Stimulated activated CD8-positive, alpha-beta memory T cell treated with anti-CD3 and anti-CD28 coated beads, Interleukin-7, amount 100 ng/mL, for 24 hours (primary cell): ENCODE measurements around the gene PRPS1L1.

ENCODE experiments used
- DNase-seq: peaks from one replicate; pipeline ENCODE4 v3.0.0-alpha.2; 2020; ENCODE audit warnings: low read depth

PRPS1L1 gene

DNA sequence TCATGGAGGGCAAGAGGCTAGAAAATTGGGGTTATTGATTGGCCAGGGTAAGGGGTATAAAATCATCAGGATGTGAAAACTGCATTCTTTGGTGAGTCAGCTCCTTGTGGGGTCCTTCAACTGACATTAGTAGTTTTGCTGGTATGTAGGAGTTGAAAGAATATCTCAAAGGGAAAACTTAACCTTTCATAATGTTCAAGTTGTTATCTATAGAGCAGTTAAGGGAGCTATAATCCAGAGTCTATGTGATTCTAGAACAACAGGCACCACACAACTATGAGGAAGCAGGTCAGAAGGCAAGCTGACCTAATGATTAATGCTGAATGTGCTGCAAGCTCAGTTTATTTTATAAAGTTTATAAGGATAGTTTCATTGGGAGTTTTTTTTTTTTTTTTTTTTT lies 13.7 kb downstream of the PRPS1L1 start:
- no peak for DNase-seq

DNA sequence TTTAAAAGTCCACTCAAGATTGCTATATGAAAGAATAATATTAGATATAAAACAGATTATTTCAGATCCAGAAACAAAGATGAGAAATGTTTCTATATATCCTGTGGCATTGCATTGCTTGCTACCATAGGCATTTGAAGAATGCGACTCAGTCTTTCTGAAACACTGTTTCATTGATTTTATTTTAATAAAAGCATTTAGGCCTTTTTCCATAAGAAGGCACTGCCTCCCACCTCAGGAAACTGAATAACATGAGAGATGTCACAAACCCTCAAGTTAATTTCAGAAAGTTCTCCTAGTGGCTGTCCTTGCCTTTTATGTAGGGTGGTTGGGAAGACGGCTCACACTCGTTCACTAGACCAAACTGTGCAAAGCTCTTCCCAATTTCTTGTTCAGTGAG lies 23.3 kb downstream of the PRPS1L1 start:
- no peak for DNase-seq

DNA sequence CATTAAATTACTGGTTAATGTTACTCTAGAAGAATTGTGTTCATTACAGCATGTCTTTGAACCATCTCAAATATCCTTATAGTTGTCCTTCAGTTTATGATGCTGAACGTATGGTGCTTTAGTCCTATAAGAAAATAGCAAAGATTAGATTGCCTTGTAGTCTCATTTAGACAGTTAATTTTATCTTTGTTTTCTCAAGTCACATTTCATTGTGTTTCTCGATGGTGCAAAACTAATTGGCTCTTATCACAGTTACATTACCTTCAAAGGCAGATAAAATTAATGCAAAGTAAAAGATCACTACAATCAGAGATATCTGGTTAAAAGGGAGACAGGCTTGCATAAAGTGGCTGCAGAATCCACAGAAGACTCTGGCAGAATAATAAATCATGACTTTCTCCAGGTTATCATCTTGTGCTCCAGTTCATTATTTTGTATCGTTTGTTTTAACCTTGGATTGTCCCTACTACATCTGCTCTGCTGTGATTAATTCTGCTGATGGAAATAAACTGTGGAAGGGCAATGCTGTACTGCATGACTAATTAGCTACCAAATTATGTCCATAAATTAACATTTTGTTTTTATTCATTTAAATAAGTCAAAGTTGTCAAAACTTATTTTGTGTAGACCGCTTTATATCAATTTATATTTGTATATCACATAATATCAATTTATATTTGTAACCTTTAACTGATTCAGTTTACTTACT lies 24.2 kb downstream of the PRPS1L1 start:
- no peak for DNase-seq

DNA sequence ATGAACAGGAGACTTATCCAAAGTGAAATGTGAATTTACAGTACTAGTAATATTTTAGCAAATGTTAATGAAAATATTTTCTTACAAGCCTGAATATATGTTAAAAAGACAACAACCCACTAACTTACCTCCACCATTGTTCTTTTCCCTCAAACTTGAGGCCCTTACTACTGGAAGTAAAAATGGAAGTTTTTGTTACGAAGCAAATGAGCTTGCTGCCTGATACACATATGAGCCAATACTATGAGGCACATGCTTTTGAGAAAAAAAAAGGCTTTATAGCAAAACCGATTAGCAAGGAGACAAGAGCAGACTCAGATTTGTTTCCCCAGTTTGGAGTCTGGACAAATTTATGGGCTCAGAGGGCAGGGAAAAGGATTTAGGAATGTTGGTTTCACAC lies 29.0 kb downstream of the PRPS1L1 start:
- DNase-seq: no peak

DNA sequence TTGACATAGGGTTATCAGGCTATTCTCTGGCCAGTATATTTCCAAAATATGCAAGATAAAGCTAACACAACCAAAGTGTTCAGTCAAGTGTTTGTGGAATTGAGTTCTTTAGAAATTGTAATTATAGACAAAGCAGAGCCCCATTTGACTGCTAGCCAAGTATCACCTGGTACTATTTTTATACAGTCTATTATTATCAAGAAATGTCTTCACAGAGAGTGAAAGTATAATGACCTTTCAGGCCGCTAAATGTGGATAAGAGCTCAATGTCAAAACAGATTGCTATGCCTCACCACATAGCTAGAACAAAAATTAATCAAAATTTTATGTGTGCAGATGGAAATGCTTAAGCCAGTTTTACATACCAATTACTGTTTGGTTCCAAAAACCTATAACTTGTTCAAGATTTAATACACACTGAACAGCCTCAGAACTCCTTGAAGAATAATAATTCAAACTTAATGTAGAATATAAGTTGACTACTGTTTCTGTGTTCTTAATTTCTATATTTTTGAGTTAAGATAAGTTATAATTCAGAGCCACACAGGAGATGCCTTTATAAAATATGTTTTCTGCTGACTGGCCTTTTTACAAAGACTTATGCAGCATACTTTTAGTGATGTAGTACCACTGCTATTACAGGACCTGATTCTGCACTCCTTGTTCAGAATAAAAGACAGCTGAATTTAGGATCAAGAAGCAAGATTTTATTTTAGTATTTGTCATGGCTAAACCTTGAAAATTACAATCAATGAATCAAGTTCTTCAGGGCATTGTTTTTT lies 31.0 kb downstream of the PRPS1L1 start:
- DNase-seq: no peak

DNA sequence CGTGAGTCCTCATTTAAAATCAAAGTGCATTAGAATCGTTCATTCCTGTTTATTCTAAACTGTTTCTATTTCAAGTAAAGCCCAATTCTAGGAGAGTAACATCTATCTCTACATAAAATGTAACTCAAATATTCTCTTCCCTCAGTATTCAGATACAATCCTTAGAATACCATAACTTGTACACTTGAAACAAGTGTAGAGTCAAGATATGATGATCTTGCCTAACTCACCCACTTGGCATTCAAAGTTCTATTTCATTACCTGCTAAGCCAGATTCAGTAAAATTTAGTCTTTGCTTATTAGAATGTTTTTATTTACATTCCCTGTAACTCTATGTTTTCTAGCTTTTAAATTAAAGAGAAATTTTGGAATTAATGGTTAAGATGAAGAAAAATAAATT lies 31.6 kb downstream of the PRPS1L1 start:
- DNase-seq: no peak

DNA sequence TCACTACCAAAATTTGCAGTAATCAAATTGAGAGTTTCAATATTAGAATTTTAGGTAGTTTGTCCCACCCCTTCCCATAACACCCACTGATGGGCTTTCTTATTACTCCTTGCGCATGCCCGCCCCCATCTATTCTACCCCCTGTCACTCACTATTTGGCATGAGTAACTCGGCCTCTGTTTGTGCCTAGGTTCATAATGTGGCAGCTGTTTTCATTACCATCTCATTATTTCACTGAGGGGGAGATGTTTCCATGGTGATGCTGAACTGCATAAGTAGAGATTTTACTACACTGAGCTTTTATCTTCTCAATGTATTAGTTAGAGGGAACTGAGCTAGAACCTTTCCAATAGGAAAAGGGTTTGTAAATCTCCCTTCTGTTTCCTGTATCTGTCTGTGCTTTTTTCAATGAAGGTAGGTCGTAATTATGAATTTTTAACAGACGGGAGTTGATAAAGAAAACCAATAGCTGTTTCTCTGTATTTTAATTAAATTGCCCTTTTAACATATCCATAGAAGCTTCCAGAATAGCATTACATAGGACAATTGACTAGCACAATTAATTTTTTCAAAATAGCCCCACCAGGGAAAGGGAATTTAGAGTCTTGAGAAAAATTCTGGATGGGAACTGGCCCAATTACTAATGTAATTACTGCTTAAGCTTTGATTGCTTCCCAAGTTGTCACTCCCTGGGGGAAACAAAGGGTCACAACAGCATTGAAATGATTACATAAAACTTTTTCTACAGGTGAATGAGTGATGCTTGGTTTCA lies 33.4 kb downstream of the PRPS1L1 start:
- DNase-seq: no peak

DNA sequence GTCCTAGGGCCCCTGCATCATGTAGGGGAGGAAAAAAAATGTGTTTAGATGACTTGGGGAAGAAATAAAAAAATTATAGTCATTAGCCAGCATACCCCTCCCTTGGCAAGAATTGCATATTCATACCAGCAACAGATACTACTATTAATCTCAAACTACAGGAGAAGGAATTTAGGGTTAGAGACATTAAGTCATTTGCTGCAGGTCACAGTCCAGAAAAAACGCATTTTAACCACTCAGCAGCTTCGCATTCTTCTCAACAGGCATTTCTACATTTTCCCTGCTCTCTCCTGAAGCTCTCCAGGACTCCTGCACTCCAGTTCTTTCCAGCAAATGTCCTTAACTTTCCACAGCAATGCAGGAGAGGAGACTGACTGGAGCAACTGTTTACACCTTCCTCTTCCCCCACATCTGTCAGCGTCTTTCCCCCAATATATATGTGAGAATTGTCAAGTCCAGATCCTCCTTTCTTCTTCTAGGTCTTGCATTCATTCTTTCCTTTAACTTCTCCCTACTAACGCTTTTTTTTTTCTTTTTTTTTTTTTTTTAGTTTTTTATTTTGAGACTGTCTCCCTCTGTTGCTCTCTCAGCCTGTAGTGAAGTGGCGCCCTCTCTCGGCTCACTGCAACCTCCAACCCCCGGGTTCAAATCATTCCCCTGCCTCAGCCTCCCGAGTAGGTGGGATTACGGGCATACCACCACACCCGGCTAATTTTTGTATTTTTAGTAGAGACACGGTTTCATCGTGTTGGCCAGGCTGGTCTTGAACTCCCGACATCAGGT lies 35.6 kb downstream of the PRPS1L1 start:
- no peak for DNase-seq

DNA sequence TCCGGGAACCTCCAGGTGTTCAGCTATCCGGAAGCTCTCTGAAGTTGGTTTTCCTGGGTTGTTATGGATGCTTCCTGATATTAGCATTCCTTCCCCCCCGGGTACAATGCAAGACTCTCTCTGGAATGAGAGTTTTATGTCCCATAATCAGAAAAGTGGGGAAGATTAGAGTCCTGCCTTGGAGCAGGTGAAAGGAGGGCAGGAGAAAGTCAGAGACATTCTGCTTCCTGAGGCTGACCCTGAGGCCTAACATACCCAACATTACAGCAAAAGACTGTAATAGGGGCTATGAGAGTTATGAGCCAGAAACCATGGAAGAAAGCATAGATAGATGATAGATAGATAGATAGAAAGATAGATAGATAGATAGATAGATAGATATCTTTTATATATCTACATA lies 36.9 kb downstream of the PRPS1L1 start:
- DNase-seq: no peak

DNA sequence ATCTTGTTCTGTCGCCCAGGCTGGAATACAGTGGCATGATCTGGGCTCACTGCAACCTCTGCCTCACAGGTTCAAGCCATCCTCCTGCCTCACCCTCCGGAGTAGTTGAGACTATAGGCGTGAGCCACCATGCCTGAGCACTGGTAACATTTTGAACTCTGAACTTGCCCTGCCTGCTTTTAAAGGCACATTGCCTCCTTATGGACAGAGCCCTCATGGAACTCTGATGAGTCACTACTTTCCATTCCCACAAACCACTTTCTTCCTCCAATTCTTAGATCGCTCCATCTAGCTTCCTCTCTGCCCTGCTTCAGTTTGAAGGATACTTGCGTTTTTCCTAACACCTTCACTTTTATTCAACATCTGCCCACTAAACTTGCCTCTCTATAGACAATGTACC lies 38.1 kb downstream of the PRPS1L1 start:
- DNase-seq: no peak

DNA sequence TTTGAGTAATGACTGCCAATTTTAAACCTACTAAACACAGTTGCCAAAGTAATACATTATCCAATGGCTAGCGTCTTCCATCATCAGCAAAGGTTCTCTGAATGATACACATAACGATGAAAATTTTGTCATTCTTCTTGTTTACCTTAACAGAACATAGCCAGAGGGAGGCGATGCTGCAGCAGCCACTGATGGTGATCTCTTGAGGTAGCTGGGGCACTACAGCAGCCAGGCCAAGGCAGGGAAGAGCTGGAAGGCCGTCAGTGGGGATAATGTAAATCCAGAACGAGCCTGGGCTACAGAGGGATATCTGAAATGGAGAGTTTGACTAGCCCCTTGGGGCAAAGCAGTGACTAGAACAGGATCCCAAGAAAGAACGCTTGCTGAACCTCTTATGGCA lies 38.8 kb downstream of the PRPS1L1 start:
- DNase-seq: no peak

DNA sequence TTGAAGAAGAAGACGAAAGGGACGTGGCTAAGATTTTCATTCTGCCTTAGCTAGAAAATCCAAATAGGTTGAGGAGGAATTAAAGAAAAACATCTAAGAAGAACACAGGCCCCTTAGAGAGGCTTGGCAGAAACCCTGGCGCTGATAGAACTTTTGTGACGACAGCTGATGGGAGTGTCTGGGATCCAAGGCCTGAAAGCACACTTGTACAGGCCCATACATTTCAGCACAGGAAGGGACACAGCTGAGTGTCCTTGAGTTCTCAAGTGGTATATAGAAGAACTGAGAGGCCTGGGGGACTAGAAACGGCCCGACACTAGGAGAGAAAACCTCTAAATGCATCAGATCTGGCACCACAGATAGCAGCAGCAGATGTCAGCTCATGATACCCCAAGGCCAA lies 39.5 kb downstream of the PRPS1L1 start:
- no peak for DNase-seq

DNA sequence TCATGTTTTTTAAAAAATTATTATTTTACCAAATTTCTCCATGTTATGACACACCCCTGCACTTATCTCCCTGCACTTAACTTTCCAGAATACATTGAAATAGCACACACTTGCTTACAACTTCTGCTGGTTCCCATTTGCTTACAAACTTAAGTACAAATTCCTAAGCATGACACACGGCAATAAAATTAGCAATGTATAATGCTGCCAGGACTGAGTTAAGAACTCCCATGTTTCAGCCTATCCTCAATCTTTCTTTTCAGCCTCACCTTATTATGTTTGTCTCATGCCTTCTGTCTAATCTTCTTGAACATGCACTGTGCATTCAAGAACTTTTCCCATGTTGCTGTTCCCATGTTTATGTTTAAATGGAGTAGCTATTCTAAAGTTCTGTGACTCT lies 40.8 kb downstream of the PRPS1L1 start:
- no peak for DNase-seq

DNA sequence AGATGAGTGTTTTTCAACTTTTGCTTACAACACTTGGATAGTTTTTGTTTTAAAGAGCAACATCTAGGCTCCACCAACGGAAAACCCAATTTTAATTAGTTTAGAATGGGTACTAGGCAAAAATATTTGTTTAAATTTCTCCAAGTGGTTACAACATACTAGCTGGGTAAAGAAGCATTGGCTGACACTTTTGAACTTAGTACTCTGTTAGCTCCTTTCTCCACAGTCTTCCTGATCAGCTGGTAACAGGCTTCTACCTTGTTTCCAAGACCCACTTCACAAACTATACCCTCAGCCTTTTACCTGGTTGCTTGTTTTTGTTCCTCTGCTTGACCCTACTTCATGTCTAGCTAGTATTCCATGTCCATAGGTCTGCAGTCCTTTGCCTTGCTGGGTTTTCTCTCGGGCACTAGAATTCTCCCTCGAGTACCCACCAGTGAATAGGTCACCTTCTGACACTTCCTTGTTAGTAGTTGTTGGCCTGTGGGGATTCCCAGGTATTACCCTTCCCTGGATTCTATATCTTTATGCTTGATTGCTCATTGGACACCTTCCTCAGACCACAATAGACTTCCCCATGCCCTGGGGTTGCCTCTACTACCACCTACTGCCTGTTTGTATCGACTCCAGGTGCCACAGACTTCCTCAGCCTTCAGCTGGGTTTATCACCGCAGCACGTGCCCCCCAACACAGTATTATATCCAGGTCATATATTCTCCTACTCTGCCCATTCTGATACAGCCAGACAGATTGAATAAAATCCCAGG lies 42.0 kb downstream of the PRPS1L1 start:
- no peak for DNase-seq

DNA sequence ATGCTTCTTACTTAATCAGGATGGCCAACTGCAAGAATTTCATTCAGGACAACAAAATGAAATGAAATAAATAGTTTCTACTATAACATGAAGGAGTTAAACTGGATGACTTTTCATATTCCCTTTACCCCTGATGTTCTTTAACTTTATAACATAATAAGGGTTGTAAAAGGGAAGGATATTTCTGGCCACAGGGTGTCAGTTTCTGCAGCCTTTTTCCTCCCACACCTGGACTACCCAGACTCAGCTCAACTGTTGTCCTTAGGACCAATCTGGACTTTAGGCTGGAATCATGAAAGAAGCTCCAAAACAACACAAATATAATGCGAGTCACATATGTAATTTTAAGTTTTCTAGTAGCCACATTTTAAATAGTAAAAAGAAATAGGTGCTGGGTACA lies 43.4 kb downstream of the PRPS1L1 start:
- DNase-seq: no peak

DNA sequence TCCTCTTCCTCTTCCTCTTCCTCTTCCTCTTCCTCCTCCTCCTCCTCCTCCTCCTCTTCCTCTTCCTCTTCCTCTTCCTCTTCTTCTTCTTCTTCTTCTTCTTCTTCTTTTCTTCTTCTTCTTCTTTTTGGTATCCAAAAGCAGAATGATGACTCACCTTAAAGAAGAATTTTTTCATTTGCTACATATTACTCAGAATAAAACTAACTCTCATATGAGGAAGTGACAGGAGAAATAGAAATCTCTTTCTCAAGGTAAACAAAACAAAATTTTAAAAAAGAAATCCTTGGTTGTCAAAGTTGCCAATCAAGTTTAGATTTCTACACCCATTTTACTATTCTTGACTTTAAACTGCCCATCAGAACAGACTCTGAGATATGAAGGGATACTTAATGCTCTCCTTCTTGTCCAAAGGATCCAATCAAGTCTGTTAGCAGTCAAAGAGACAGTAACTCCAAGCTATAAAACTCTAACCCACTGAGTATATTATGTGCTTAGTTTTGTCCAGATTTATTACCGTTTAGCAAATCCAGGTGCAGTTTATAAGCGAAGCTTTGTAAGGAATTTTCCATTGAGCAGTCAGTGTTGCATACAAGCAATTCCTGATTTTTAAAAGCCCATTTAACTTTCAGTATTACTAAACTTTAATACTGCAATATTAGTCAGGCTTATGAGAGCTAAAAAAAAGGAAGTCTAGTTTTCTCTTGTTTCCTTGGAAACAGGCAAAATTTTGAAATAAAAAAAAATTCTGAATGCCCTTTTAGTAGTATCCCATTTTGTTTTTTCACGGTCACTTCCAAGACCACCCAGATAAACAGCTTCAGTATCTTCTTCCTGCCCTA lies 44.2 kb downstream of the PRPS1L1 start:
- no peak for DNase-seq

DNA sequence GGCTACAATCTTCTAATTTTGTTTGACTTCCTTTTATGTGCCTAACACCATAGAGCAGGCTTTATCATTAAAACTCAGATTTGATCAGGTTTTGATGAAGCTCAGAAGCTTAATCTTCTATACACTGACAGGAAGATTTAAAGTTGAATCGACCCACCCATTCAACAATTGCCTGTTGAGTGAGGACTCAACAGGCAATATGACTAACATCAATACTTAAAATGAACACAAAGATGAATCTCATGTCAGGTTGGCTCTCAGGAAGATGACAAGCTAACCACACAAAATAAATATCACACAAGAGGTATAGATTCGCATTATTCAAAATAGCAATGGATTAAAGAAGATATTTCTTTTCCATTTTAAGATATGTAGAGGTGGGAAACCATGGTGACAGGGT lies 50.7 kb downstream of the PRPS1L1 start:
- DNase-seq: no peak
